Skin epidermis (tissue), 12 donors: Measurements from ENCODE around the gene OVOL2.
A peak's percentile ranks its signal among the peaks of the same experiment; 100 is the strongest.
"Not testable (repeated sequence)": the region's sequence is repeated elsewhere in the genome, so short reads cannot be mapped to it uniquely, and the experiment has no call there.

ENCODE experiments used
- H3K27ac ChIP-seq, 21 experiments: fragments of 200-600 bp; sonication (generic) in 11 of 21; one replicate each; pipeline ENCODE4 v1.5.0; 2020; ENCODE audit warnings: mild to moderate bottlenecking in 3 of 21, inconsistent platforms in 2 of 21, moderate library complexity in 2 of 21
- H3K4me3 ChIP-seq, 7 experiments: fragments of 200-600 bp; sonication (generic) in 2 of 7; one replicate each; pipeline ENCODE4 v1.5.0; 2020; ENCODE audit warnings: inconsistent platforms in 2 of 7, mild to moderate bottlenecking in 2 of 7, moderate library complexity in 1 of 7

The OVOL2 gene

DNA sequence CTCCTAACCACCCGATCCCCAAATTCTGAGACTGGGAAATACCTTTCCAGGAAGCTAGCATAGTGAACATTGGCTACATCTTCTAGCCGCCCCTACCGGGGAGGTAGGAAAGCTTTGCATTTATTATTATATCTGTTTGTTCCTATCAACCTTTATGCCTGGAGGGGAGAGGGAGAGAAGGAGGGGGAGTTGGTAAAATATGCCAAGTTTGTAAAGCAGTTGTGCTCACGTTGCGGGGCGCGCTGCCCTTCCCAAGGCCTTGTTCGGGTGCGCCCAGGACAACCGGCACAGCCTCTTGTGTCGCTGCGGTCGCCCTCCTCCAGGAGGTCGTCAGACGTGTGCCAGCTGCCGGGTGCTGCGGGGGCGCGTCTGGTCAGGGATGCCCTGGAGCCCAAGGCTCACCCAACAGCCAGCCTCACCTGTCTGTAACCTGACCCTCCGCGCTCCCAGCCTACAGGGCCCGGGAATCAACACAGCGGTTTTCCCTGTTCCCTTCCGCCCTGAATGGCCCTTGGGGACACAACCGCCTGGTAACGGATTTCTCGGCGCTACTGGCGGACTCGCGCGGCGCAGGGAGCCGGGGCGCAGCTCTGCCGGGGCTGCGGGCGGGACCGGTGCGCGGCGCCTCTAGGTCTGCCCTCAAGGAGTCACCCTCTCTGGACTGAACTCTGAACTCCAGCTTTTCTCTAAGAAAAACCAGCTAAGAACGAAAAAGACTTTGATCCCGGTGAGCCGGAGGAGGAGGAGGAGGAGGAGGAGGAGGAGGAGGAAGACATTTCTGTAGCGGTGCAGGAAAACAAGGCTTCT, 1.1 kb upstream of the OVOL2 start:
- peak overlapping the region in 3 of 7 experiments; percentile 2 to 16 (median 7) for H3K4me3 ChIP-seq
- H3K27ac ChIP-seq: no peak overlapping the region

DNA sequence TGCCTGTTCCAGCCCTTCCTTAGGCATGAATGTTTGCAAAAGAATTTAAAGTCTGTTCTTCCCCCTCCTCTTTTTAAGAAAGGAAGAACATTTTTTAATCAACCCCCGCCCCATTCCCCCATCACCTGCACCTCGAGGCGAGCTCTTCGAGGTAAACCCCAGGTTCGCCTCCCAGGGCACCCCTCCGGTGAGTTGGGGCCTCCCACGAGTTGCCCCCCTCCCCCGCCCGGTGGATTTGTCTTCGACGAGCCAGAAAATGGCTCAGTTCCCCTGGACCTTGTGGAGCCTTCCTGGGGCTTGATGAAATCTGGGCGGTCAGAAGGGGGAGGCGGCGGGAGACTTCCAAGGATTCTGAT, 256 bp upstream of the OVOL2 start:
- H3K4me3 ChIP-seq: peak overlapping the region in 5 of 7 experiments; percentile 40 to 54 (median 47)
- H3K27ac ChIP-seq: peak overlapping the region in 2 of 21 experiments; percentile 57 to 73

DNA sequence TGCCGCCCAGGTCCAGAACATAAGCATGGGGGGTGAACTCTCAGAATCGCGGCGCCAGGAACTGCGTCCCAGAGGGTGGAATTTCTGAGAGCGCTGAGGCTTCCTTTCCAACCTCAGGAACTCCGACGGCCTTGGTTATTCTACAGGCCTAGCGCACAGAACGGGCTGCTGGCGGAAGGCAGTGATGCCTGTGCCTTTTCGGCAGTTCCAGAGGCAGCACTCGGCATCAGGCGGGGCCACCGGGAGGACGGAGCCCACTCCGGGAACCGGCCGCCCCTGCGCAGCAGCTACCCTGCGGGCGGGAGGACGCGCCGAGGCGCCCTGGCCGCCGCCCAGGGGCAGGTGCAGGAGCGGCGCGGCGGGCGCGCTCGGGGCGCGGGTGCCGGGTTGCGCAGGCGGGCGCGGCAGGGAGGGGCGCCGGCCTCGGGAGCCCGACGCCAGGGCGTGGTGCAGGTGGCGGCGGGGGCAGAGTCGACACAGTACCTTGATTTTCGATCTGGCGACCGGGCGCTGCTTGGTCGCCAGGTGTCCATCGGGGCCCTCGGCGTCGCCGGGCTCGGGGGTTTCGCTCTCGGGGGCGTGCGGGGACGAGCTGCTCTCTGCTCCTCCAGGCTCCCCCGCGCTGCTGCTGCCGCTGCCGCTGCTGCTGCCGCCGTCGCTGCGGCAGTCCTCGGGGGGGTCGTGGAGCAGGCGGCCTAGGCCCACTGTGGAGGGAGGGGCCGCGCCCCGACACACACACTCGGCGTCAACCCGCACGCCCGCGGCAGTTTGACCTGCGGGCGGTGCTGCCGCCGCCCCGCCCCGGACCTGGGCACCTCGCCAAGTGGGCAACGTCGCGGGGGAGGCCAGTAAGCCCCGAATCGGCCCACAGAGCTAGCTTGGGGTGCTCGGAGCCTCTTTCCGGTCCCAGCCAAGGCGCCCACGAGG, 1.3 kb downstream of the OVOL2 start:
- peak overlapping the region; percentile 32 to 54 (median 45) for H3K4me3 ChIP-seq
- H3K27ac ChIP-seq: peak overlapping the region in 18 of 21 experiments; percentile 19 to 92 (median 68)

DNA sequence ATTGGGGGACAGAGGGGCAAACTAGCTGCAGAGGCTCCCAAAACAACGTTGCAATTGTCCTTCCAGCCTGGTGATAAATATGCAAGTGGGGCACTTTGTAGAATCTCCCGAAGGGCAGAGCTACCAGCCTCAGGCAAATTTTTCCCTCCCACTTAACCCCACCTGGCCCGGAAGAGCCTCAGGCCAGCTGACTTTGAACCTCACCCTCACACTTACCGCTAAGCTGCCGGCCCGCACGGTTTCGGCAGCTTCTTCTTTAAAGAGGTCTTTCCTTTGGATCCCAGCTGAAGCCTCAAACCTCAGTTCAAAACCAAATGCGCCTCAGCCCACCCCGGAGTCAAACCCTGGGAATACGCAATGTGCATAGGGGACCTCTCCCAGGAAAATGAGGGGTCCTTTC, 2.5 kb downstream of the OVOL2 start:
- no peak overlapping the region for H3K4me3 ChIP-seq
- no peak overlapping the region for H3K27ac ChIP-seq

DNA sequence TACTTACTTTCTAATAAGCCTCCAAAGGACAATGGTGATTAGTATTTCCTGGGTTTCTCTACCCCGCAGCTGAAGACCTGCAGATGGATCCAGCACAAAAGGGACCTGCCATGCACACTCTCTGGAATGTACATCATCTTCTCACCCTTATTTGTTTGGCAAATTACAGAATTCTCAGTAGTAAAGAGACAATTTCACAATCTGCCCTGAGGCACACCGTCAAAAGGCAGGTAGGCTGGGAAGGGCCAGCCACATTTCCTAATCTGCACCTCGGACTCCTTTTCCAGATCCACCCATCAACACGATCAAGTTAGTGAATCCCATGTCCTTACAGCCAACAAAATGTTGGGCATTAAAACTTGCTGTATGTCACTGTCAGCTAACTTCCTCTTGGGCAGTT, 4.9 kb downstream of the OVOL2 start:
- no peak overlapping the region for H3K4me3 ChIP-seq

DNA sequence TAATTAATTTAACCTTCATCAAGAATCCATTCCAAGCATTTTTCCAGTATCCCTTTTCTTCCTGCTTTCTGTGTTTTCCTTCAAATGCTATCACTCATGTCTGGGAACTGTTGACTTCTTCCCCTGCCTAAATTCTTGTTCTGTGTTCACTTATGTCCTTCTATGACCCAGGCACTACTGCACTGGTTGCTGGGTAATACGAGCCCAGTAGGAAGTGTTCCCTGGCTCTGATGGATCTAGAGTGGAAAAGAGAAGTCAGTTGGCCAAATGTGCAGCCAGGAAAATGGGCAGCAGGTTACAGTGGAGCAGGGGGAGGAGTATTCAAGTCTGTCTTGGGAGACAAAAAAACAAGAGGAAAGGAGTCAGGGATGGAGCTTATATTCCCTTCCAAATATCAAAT, 7.1 kb downstream of the OVOL2 start:
- no peak overlapping the region for H3K4me3 ChIP-seq
- no peak overlapping the region for H3K27ac ChIP-seq

More for the DNA sequence above, 4.9 kb downstream of the OVOL2 start:
- H3K27ac ChIP-seq: no peak overlapping the region

DNA sequence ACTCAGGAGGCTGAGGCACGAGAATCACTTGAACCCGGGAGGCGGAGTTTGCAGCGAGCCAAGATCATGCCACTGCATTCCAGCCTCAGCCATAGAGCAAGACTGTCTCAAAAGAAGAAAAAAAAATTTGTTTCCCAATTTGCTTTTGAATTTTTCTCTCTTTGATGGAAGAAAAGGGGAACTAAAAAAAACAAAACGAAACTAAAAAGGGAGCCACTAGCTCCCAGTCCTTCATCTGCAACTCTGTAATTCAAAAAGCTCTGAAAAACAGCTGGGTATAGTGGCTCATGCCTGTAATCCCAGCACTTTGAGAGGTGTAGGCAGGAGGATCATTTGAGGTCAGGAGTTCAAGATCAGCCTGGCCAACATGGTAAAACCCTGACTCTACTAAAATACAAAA, 9.5 kb downstream of the OVOL2 start:
- Histone ChIP-seq H3K27ac (no peak overlapping the region), H3K4me3 (no peak overlapping the region)

DNA sequence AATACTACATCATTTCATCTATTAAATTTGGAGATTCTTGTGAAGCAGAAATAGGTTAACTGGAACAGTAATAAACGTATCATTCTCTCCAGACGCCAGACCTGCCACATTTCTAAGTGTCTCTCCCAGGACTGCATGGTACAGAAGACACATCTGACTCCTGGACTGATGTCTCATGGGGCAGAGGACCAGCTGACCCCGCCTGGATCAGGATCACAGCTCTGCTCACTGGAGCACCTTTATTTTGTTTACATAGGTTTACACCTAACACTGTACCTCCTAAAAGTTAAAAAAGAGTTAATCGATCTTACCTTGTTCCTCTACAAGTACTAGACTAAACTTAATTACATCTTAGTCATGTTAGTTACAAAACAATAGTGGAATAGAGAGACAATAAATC, 11.2 kb downstream of the OVOL2 start:
- H3K27ac ChIP-seq: no peak overlapping the region
- no peak overlapping the region for H3K4me3 ChIP-seq

DNA sequence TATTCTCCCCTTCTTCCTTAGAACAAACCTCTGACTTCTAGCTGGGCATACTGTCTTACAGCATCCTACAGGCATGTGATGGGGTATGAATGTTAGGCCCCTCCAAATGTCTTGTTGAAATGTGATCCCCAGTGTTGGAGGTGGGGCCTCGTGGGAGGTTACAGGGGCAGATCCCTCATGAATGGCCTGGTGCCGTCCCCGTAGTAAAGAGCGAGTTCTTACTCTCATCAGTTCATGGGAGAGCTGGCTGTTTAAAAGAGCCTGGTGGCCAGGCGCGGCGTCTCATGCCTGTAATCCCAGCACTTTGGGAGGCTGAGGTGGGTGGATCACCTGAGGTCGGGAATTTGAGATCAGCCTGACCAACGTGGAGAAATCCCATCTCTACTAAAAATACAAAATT, 15.5 kb downstream of the OVOL2 start:
- no peak overlapping the region for H3K27ac ChIP-seq
- H3K4me3 ChIP-seq: no peak overlapping the region

DNA sequence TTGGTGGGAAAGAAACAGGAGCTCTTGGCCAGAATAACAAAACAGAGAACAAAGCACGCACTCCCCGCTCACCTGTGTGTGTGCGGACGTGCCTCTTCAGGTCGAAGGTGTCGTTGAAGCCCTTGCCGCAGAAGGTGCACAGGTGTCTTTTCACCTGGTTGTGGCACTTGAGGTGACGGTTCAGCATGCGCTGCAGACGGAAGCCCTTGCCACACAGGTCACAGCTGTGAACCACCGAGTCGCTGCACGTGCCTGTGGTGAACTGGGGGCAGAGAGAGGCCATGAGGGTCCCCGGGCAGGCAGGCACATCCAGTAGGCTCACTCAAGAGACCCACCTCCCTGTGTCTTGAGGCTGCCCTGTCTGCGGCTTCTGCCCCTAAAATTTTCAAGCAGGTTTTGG, 16.3 kb downstream of the OVOL2 start:
- Histone ChIP-seq H3K4me3 (no peak overlapping the region), H3K27ac (no peak overlapping the region)

DNA sequence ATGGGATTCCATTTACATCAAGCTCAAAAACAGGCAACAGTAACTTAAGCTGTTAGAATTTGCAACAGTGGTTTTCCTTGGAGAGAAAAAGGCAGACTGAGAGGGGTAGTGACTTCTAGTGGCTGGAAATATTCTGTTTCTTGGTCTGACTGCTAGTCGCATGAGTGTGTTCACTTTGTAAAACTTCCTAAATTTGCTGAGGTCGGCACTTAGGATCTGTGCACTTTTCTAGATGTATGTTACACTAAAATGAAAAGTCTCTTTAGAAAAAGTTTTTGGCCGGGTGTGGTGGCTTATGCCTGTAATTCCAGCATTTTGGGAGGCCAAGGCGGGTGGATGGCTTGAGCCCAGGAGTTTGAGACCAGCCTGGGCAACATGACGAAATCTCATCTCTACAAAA, 18.7 kb downstream of the OVOL2 start:
- Histone ChIP-seq H3K27ac (no peak overlapping the region), H3K4me3 (no peak overlapping the region)

DNA sequence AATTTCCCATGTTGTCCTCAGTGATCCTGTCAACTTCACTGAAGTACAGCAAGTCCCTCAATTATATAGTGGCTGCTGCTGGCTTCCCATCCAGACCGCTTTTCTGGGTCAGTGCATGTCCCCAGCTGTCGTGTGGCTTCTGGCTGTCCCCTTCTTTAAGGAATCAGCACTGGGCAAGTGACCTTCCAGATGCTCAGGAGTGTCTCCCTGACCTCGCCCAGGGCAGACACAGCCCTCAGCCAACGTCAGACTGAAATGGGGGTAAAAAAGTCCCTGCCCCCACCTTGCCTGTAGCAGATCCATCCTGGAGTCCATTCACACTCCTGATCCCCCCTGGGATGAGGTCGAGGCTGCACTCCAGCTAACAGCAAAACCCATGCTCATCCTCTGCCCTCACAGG, 23.7 kb downstream of the OVOL2 start:
- no peak overlapping the region for H3K4me3 ChIP-seq
- no peak overlapping the region for H3K27ac ChIP-seq

DNA sequence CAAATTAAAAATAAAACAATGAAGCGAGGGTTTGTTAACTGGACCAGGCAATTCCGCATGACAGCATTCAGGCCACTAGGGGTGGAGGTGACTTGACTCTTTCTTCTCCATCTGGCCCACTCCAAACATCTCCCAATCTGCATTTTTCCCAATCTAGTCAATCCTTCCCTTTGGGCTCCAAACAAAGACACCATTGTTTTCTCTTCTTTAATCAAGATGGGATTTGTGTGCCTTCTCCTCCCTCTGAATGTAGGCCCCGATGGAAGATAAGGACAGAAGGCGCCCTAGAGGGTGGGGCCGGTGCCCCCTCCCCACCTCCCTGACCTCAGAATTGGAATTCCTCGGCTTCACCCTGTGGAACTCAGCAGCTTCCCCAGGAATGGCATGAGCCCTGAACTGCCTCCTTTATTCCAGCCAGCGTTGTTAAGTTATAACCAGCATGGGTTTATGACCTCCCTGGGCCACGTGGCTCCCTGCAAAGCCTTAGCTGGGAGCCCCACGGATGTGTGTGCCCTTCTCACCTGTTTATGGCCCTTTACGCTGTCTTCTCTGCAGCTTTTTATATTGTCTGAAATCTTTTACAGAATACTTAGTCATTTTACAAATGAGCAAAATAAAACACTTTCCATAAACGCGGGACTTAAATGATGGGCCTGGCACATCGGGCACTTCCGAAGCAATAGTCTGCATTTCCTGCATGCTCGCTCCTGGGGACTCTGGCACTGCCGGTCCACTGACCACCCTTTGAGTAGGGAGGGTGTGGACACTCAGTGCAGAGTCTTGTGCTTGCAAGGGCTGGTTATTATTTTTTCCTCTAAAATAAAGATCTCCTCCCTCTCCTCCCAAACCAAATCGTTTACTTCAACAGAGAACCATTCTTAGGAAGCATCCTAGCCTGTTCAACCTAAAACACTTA, 24.5 kb downstream of the OVOL2 start:
- H3K4me3 ChIP-seq: no peak overlapping the region
- H3K27ac ChIP-seq: no peak overlapping the region

DNA sequence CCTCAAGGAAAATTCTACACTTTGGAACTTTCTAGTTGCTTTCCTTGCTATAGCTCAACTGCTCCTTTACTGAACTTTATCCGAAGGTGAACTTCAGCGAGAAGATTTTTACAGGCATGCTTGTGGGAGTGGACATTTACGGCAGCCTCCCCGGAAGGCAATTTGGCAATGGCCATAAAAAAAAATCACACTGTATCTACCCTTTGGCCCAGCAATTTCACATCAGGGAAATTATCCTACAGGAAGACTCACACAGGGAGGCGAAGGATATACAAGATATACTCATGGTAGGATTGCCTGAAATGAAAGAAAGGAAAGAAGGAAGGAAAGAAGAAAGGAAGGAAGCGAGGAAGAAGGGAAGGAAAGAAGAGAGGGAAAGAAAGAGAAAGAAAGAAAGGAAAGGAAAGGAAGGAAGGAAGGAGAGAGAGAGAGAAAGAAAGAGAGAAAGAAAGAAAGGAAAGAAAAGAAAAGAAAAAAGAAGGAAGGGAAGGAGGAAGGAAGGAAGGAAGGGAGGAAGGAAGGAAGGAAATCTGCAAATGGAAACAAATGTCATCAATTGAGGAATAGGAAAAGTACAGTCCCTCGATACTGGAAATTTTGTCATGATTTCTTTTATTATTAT, 25.7 kb downstream of the OVOL2 start:
- H3K27ac ChIP-seq: no peak overlapping the region

DNA sequence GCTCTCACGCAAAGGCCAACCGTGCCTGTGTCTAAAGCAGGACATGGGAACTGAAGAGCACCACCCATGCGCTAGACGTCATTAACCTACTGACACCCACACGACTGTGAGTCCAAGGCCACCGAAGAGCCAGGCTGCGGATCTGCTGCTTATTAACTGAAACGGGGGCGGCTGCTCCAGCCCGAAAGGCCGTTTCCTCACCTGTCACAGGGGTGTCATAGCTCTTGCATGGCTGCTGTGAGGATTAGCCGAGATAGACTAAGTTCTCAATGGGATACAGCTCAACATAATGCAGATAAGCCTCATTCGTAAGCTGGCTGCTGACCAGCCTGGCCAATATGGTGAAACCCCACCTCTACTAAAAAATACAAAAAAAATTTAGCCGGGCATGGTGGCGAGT, 26.7 kb downstream of the OVOL2 start:
- Histone ChIP-seq H3K27ac (no peak overlapping the region), H3K4me3 (no peak overlapping the region)

More for the DNA sequence above, 25.7 kb downstream of the OVOL2 start:
- no peak overlapping the region for H3K4me3 ChIP-seq

DNA sequence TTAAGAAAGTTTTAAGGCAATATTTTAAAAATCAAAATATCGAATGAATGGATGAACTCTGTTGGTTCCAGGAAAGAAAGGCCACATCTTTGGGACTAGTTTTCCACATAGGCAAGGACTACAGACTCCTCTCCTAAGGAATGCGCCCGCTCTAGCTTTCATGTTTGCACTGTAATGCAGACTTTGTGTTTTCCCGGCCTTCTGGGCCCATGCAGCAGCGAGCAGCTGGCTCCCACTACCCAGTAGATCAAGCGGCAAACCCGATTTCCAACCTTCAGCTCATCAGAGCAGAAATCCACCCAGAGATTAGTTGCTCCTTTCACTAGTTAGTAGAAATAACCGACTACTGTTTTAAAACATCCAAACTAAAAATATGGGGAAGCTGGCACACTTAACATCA, 27.7 kb downstream of the OVOL2 start:
- Histone ChIP-seq H3K4me3 (no peak overlapping the region), H3K27ac (no peak overlapping the region)

DNA sequence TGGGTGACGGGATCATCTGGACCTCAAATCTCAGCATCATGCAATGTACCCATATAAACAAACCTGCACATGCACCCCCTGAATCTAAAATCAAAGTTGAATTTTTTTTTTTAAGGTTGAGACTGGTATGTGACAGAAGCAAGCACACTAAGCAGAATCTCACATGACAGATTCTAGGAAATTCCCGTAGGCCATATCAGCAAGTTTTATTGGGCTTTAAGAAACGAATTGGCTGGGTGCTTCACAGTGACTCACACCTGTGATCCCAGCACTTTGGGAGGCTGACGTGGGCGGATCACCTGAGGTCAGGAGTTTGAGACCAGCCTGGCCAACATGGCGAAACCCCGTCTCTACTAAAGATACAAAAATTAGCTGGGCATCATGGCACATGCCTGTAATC, 30.7 kb downstream of the OVOL2 start:
- H3K4me3 ChIP-seq, H3K27ac ChIP-seq: not testable (repeated sequence)

DNA sequence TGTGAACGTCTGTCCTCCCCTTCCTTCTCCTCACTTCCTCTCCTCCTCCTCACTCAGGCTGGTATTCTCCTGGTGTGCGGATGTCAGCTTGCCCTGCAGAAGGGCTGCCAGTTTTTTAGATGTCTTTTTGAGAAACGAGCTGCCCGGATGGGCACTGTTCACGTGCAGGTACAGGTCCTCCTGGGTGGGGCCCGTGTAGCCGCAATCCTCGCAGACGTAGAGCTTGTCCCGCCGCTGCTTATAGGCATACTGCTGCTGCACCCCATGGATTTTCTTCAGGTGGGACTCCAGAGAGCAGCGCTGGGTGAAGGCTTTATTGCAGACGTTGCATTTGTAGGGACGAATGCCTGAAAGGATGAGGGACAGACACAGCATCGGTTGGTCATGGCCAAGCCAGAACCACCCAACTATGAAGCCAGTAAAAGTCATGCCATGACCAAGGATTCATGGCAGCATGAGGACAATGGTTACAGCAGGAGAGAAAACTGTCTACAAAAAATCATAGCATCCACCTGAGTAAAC, 33.0 kb downstream of the OVOL2 start:
- Histone ChIP-seq H3K4me3 (no peak overlapping the region), H3K27ac (no peak overlapping the region)

DNA sequence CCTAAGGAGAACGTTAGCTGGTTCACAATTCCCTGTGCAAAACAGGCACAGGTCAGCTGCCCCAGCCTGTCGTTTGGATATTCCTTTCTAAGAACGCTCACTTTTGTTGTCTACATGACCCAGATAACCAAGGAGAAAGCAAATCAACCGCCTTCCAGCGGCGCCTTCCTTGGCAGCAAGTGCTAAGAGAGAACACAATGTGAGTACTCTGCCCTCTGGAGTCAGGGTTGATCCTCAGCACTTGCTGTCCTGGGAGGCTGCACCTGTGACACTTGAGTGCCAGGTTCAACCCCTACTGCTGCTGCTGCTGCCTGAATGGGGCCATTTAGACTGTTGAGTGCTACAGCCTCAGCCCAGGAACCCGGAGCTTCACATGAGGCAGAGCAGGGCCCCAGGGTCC, 36.8 kb downstream of the OVOL2 start:
- Histone ChIP-seq H3K4me3 (no peak overlapping the region), H3K27ac (no peak overlapping the region)
